CD4-positive, alpha-beta T cell treated with Interleukin-2 at 100 ng/mL for 4 hours (primary cell): ENCODE data around the gene DHX57.
"Not testable (repeated sequence)": the region's sequence is repeated elsewhere in the genome, so short reads cannot be mapped to it uniquely, and the experiment has no call there.

Experiments used
- DNase-seq: peaks from one replicate; pipeline ENCODE4 v3.0.0-alpha.2; 2020; ENCODE audit warnings: low spot score

The DHX57 gene

DNA sequence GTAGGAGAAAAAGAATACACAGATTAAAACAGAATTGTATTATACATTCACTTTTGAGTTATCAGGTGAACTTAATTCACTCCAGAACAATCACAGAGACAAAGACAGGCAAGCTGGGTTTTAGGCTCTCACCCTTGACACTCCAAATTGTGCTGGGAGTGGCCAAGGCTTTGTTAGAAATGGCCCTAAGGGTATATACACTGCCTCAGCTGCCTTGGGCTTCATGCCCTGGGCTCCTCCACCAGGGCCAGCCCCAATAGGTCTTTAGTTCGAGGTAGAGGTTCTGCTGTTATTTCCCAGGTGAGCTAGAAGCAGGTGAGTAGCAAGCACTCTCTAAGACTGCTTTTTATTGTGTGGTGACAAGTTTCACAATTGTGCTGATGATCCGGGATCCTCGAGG lies 77.8 kb downstream of the DHX57 start:
- no peak for DNase-seq

DNA sequence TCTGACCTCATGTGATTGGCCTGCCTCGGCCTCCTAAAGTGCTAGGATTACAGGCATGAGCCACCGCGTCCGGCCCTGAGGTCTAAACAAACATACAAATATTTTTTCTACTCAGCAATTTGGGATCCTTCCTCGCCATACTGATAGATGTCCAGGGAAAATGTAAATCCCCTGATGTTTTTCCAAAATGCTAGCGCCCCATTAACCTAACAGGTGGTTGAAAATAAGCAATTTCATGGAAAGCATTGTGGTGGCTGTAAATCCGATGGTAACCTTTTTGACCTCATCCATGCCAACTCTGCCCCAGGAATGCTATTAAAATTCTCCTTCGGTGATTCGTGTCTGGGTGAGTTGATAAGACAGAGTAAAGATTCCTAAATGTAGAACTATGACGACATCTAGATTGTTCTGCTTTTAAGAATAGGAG lies 78.5 kb downstream of the DHX57 start:
- no peak for DNase-seq

DNA sequence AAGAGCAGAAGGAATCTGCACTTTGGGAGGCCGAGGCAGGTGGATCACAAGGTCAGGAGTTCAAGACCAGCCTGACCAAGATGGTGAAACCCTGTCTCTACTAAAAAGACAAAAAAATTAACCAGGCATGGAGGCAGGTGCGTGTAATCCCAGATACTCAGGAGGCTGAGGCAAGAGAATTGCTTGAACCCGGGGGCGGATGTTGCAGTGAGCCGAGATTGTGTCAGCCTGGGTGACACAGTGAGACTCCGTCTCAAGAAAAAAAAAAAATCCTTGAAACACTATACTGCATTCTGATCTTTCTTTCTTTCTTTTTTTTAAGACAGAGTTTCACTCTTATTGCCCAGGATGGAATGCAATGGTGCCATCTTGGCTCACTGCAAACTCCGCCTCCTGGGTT lies 80.7 kb downstream of the DHX57 start:
- not testable (repeated sequence) for DNase-seq

DNA sequence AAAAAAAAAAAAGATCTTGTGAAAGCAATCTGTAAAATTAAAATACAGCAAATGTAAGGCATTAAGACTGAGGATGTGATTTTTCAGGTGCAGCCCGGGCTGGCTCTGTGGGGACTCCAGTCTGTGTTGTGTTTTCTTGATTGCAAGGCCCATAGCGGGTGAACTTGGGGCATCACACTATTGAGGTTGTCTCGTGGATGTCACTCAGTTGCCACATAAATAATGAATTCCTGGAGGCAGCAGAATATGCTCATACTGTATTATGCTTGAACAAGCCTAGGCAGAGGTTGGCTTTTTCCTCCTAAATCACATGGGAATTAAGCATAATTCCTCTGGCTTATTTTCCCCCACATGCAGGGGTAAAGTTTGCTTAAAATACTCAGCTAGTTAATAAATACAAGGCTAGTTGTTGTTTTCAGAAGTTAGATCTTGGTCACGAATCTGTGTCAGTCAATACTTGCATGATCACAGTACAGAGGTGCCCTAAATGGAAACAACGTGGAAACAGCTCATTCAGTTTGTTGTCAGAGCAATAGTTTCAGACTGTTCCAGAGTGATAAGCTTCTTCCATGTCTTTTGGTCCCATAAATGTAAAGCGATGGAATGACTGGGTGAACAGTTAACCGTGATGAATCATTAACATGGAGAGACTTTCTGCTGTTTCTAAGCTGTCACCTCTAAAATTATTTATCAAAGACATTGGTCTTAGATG lies 81.3 kb downstream of the DHX57 start:
- no peak for DNase-seq

DNA sequence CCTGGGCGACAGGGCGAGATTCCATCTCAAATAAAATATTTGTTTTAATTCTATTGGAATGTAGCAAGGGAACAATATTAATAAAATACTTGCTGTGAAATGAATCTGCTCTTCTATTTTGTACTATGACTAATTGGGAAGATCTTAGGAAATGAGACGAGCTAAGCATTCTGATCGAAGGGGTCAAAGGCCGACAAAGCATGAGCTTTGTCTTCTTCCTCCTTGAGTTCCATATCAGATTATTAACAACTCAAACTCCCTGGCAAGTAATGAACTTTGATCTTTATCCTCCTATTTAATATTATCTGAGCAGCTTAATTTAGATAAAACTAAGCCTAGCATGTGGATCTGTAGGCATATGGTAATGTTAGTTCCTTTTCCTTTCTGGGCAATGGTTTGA lies 82.2 kb downstream of the DHX57 start:
- DNase-seq = no peak

DNA sequence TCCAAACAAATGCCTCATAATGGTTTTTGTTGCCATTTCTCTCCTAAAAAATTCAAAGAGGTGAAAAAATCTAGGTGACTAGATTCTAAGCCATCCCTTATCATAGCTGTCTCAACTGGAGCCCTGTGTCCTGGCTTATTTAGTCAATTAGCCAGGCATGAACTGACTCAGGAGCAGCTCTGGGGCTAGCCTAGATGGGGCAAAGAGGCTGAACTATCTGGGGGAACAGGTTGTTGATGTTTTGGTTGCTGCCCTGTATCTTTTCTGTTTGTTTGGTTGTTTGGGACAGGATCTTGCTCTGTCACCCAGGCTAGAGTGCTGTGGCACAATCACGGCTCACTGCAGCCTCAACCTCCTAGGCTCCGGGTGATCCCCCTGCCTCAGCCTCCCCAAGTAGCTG lies 83.0 kb downstream of the DHX57 start:
- DNase-seq = no peak

DNA sequence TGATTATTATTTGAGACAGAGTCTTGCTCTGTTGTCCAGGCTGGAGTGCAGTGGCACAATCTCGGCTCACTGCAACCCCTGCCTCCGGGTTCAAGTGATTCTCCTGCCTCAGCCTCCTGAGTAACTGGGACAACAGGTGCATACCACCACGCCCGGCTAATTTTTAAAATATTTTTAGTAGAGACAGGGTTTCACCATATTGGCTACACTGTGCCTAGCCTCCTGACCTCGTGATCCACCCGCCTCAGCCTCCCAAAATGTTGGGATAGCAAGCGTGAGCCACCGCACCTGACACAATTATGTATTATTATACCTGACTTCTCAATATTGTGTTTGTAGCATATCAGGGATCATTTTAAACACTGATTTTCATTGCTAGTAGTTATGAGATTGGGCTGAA lies 83.4 kb downstream of the DHX57 start:
- DNase-seq = not testable (repeated sequence)

DNA sequence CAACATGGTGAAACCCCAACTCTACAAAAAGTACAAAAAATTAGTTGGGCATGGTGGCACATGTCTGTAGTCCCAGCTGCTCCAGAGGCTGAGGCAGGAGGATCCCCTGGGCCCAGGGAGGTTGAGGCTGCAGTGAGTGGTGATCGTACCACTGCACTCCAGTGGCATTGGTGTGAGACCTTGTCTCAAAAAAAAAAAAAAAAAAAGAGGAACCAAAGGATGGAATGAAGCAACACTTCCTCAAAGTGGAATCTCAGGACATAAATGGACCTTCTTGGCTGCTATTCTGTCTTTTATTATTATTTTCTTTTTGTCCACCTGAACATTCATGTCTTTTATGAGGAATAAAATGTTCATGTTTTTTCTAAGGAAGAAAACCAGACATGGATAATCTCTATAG lies 84.0 kb downstream of the DHX57 start:
- DNase-seq = no peak

DNA sequence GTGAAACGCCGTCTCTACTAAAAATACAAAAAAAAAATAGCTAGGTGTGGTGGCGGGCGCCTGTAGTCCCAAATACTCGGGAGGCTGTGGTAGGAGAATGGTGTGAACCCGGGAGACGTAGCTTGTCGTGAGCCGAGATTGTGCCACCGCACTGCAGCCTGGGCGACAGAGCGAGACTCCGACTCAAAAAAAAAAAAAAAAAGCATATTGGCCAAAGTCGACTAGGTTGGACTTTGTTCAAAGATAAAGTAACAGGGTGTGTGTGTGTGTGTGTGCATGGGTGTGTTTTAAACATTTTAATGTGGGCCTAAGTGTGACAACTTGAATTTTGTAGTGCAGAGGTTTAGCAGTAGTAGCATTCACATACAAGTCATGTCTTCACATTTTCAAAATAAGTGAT lies 86.0 kb downstream of the DHX57 start:
- no peak for DNase-seq

DNA sequence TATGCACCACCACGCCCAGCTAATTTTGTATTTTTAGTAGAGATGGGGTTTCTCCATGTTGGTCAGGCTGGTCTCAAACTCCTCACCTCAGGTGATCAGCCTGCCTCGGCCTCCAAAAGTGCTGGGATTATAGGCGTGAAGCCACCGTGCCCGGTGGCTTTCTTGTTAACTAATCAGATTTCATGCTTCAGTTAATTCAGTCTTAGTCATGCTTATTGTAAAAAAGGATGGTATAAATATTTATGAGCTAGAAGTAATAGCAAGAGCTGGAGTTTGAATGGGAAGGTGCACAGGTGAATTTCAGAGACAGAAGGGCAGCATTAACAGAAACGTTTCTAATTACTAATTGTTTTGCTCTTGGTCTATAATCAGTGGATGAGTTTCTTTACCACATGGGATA lies 87.4 kb downstream of the DHX57 start:
- DNase-seq = no peak

DNA sequence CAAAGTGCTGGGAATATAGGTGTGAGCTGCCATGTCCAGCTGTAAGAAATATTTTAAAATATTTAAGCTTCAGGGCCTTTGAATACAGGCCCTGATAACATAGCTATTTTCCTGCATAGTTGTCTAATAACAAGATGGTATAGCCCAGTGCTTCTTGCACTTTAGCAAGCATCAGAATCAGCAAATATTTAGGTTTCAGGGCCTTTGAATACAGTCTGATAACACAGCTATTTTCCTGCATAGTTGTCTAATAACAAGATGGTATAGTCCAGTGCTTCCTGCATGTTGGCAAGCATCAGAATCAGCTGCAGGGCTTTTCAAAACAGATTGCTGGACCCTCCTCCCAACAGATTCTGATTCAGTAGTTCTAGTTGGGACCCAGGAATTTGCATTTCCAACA lies 92.1 kb downstream of the DHX57 start:
- no peak for DNase-seq

DNA sequence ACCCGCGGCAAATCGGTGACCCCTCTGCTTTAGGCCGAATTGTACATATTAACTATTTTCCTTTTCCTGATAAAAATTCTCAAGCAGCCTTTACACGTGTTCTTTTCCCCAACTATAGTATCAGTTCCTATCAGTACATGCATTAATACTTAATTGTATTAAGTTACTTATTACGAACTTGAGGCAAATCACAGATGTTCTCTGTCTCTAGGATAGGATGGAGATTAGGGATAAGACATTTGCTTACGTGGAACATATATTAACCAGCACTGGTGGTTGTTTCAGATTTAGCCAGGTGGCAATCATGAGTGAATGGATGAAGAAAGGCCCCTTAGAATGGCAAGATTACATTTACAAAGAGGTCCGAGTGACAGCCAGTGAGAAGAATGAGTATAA lies 97.0 kb downstream of the DHX57 start:
- DNase-seq = no peak

DNA sequence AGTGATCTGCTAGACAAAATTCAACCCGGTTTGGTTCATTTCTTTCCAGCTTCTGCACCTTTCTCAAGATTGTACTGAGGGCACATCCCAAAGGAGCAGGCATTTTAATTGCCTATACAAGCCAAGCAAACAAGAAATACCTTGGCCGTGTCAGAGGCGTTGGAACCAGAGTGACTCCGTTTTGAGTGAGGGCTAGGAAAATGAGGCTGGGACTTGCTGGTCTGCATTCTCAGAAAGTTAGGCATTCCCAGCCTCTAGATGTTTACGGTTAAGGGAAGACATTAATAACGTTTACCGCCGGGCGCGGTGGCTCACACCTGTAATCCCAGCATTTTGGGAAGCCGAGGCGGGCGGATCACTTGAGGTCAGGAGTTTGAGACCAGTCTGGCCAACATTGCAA lies 99.2 kb downstream of the DHX57 start:
- no peak for DNase-seq

DNA sequence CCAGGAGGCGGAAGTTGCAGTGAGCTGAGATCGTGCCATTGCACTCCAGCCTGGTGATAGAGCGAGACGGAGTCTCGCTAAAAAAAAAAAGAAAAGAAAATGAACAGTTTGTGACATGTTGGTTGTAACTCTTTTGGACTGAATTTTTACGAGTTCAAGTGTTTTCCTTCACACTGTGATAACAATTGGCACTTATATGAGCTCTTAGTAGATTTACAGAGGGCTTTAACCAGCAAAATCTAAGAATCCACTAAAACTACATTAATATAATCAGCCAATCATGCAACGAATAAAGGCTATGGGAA lies 99.9 kb downstream of the DHX57 start:
- DNase-seq = no peak

DNA sequence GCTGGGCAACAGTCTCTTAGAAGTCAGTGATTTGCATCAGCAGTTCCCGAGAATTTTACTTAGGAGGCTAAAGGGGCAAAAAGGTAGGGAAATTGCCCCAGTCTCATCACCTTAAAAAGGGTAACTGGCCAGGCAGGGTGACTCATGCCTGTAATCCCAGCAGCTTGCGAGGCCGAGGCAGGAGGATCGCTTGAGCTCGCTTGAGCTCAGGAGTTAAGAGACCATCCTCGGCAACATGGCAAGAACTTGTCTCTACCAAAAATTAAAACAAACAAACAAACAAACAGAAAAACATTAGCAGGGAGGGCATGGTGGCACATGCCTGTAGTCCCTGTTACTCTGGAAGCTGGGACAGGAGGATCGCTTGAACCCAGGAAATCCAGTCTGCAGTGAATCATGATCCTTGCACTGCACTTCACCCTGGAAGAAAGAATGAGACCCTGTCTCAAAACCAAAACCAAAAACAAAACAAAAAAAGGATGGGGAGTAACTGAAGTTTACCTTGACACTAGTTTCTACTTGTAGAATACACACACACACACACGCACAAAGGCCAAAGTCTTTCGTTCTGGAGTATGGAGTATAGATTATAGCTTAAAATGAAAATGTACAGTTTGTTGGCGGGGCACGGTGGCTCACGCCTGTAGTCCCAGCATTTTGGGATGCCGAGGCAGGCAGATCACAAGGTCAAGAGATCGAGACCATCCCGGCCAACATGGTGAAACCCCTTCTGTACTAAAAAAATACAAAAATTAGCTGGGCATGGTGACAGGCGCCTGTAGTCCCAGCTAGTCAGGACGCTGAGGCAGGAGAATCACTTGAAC lies 100.4 kb downstream of the DHX57 start:
- no peak for DNase-seq

DNA sequence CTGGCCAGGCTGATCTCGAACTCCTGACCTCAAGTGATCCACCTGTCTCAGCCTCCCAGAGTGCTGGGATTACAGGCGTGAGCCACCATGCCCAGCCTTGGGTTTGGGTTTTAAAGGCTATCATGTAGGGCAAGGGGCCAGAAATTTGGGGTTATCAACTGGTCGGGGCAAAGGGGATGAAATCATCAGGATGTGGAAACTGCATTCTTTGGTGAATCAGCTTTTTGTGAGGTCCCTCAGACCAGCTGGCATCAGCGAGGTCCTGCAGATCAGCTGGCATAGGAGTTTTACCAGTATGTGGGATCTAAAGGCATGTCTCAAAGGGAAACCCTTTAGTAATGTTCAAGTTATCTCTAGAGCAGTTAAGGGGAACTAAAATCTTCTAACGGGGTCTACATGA lies 104.1 kb downstream of the DHX57 start:
- no peak for DNase-seq

DNA sequence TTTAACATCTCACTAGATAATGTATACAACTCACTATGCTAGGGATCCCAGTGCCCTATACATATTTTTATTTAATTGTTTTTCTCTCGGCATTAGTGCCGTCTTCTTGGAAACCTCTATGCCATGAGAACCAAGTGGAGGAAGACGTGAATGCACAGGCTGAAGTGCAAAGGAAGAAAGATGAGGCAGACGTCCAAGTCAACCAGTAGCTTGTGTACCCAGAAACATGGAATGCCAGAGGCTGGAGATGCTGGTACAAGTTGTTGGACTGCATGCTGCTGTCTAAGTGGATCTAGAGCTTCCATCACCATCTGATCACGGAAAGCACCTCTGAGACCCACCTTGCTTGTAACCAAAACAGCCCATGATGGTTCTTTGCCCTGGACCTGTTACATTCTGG lies 110.2 kb downstream of the DHX57 start:
- no peak for DNase-seq

DNA sequence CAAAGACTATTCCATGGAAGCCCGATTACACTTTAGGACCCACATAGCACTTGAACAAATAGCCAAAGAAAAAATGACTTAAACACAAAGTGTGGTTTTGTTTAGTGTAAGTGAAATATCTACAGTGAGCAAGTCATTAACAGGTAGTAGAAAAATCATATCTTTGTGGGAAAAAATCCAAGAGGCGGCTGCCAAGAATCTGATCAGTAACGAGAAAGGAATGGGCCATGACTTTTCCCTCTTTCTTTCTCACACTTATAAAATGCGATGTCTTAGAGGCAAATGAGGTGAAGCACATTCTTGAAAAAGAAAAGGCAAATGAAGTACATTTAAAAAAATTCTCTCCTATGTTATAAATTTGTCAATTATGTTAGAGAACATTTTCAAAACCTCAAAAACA lies 110.6 kb downstream of the DHX57 start:
- no peak for DNase-seq

DNA sequence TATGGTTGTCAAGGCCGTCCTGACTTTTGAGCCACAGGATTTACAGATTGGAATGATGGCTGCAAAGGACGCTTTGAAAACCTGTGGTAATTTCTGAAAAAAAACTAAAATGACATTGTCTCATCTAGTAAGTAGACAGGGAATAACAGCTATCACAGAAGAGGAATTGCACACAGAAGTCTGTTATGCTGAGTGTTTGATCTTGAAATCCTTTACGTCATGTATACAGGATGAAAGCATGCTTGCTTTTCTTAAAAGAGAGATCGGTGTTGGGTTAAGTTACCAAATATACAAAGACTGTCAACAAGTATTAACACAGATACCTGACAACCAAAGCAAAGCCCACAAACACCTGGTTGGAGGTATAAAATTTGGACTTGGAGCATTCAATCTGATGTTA lies 112.0 kb downstream of the DHX57 start:
- DNase-seq = no peak

DNA sequence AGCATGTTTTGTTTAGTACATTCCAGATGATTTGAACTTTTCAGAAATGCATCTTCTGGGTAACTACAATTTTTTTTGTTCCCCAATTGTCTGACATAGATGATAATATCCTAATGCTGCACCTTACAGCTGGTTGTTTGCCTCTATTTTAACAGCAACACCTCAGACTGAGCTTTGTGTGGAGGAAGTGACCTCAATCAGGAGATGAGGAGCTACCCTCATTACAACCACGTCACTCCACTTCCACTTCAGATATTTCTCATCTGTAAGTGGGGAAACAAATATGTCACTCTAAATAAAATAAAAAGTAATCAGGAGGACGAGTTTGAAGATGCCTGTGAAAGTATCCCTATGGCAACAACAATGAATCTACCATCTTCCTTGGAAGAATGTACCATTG lies 112.5 kb downstream of the DHX57 start:
- DNase-seq = no peak

DNA sequence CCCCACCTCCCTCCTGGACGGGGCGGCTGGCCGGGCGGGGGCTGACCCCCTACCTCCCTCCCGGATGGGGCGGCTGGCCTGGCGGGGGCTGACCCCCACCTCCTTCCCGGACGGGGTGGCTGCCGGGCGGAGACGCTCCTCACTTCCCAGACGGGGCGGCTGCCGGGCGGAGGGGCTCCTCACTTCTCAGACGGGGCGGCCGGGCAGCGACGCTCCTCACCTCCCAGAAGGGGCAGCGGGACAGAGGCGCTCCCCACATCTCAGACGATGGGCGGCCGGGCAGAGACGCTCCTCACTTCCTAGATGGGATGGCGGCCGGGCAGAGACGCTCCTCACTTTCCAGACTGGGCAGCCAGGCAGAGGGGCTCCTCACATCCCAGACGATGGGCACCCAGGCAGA lies 119.8 kb downstream of the DHX57 start:
- DNase-seq = not testable (repeated sequence)

DNA sequence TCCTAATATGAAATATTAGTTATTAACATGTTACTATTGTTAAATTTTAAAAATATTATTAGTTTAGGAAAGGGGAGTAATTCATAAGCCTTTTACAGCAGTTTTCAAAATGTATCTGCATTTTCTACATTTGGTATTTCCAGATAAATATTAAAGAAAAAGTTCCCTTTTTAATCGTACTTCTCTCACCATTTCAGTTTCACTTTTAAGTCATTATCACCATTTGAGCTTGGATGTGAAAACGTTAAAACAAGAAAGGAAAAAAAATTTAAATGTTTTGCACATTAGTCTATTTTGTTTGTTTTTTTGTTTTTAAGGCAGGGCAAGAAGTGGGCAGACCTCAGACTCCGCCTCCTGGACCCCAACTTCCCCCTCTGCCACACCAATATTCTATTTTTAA lies 121.2 kb downstream of the DHX57 start:
- DNase-seq = no peak

DNA sequence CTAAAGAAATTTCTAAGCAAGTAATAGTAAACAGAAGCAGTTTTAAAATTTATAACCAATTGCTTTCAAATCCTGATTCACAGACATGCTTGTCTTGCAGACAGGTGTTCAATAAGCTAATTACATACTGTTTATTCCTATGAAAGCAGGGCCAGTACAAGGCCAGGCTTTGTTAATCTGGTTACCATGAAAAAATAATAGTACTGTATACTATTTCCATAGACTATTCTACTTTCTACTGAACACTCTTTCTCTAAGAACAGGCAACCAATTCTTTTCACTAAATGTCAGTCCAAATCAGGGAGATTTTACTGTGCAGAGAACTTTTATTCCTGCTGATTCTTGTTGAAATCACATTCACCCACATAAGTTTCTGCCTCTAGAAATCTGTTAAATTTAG lies 121.7 kb downstream of the DHX57 start:
- no peak for DNase-seq
